ENCODE data around the gene GAS1.

Gene GAS1

DNA sequence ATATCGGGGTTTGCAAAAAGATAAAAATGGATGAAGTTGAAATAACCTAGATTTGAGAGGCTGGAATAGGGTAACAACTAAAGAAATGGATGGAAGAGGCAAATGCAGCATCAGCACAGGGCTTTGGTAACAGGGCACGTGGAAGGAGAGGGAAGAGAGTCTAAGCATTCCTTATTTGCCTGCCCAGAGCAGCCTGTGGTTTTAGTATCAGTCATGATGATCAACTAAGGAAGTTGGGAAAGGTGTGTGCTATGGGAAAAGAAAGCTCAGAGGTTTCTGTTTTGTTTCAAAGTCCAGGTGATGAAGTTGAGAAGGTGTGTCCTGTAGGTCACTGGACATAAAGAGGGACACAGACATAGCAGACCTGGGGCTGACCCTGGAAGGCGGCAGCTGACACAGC is 28.8 kb downstream of the GAS1 start:
- Histone ChIP-seq H3K4me1 (no peaks in the 10 kb centered on the region), H3K4me3 (no peak overlapping the region), H3K27me3 (no peaks in the 10 kb centered on the region), H3K9me3 (replicated peaks in 1 of 11) (0 out of 22 replicates have a peak, but pooled peaks cover 0 to 5% (median 0%) of the 10 kb centered on the region in 11 experiments), H3K9ac (no peak overlapping the region), H3K36me3 (no peaks in the 10 kb centered on the region), H3K27ac (no peak overlapping the region), H4K20me1 (no peaks in the 10 kb centered on the region), H3K4me2 (no peak overlapping the region)
- TF ChIP-seq Cebpa-rat (IDR thresholded peaks at IDR 0.05) = no peak

DNA sequence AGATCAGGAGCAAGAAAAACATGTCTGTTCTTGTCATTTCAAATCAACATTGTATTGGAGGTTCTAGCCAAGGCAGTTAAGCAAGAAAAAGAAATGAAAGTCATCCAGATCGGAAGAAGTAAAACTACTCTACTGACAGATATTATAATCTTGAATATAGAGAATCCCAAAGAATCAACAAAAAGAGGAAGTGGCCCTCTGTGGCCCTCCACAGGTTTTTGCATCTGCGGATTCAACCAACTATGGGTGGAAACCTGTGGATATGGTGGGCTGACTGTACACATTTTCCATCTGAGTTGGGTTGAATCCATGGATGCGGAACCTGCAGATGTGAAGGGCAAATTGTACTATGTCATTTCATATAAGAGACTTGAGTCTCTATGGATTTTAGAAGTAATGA is 35.1 kb downstream of the GAS1 start:
- no peaks in the 10 kb centered on the region for H3K36me3 ChIP-seq
- no peak overlapping the region for H3K9ac ChIP-seq
- H3K4me1 ChIP-seq = no peaks in the 10 kb centered on the region
- H4K20me1 ChIP-seq = no peaks in the 10 kb centered on the region
- no peak overlapping the region for H3K4me3 ChIP-seq
- no peak overlapping the region for H3K27ac ChIP-seq
- no peak overlapping the region for H3K4me2 ChIP-seq
- no peaks in the 10 kb centered on the region for H3K27me3 ChIP-seq
- H3K9me3 ChIP-seq (replicated peaks in 1 of 11) = peaks cover 5 to 21% (median 10%) of the 10 kb centered on the region in 11 experiments; a peak in 17 of 22 replicates
- no peak for TF ChIP-seq Cebpa-rat (IDR thresholded peaks at IDR 0.05)

DNA sequence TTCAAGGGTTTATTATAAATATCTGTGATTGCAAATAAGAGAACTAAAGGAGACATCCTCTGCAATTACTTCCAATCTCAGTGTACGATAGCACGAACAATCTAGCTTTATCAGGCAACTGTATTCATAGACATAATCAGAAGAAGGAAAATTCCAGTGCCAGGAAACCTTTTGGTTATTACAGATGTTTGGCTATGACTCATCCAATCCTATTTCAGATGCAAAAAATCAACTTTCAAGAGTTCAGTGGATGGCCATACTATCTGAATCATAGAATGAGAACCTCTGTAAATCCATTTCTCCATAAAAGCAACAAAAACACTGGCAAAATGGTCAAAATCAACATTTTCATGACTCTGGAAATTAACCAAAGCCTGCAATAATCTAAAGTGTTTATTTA is 37.9 kb downstream of the GAS1 start:
- Histone ChIP-seq H3K9me3 (replicated peaks in 1 of 11) (peaks cover 9 to 35% (median 20%) of the 10 kb centered on the region in 11 experiments; a peak in 18 of 22 replicates), H4K20me1 (no peaks in the 10 kb centered on the region), H3K27me3 (no peaks in the 10 kb centered on the region), H3K4me2 (no peak overlapping the region), H3K9ac (no peak overlapping the region), H3K4me1 (no peaks in the 10 kb centered on the region), H3K36me3 (no peaks in the 10 kb centered on the region), H3K27ac (no peak overlapping the region), H3K4me3 (no peak overlapping the region)
- TF ChIP-seq Cebpa-rat (IDR thresholded peaks at IDR 0.05) = no peak

DNA sequence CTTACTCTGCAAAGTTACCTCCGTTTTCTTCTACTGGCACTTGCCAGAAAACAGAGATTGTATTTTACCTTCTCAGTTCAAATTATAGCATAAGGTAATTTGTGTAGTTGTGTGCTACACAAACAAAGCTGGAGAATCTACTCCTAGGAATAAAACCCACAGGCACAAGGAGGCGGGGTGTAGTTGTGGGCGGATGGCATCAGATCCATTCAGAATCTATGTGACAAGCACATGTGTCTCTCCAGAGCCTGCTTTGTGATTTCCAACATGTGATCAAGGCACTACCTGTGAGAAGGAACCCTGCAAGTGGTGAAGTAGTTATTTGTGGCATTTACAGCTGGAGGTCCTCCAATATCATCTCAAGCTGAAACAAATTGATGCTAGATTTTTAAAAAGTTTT is 39.0 kb downstream of the GAS1 start:
- no peaks in the 10 kb centered on the region for H4K20me1 ChIP-seq
- H3K27ac ChIP-seq = no peak overlapping the region
- no peaks in the 10 kb centered on the region for H3K27me3 ChIP-seq
- no peak overlapping the region for H3K9ac ChIP-seq
- peaks cover 0 to 6% (median 0%) of the 10 kb centered on the region in 10 experiments; a peak in 1 of 20 replicates for H3K4me1 ChIP-seq
- H3K9me3 ChIP-seq (replicated peaks in 1 of 11) = peaks cover 9 to 30% (median 20%) of the 10 kb centered on the region in 11 experiments; a peak in 18 of 22 replicates
- no peak overlapping the region for H3K4me2 ChIP-seq
- no peaks in the 10 kb centered on the region for H3K36me3 ChIP-seq
- no peak for TF ChIP-seq Cebpa-rat (IDR thresholded peaks at IDR 0.05)
- H3K4me3 ChIP-seq = no peak overlapping the region

GRCh38 chr9:86907346-86907745 is 40.0 kb downstream of the GAS1 start:
- Histone ChIP-seq H3K9me3 (replicated peaks in 1 of 11) (peaks cover 9 to 30% (median 20%) of the 10 kb centered on the region in 11 experiments; a peak in 18 of 22 replicates), H3K27me3 (no peaks in the 10 kb centered on the region)

DNA sequence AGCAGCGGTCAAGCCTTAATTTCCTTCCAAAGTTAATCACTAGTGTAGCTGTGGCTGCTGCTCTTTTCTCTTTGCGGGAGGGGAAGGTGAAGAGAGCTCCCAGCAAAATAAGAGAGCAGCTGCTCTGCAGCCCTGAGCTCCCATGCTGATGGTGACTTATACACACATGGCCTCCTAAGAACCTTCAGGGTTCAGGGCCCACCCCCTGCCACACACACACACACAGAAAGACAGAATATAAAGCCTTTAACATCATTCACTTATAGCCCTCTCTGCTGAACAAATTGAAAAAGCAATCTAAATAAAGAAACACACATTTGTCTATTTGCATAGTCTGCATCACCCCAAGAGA is 43.6 kb downstream of the GAS1 start:
- Histone ChIP-seq H3K4me1 (peaks cover 0 to 6% (median 0%) of the 10 kb centered on the region in 10 experiments; a peak in 1 of 20 replicates), H3K27me3 (no peaks in the 10 kb centered on the region), H4K20me1 (no peaks in the 10 kb centered on the region), H3K4me2 (peak overlapping the region in 1 of 11 experiments; percentile 18; a peak in 1 of 22 replicates), H3K4me3 (no peak overlapping the region), H3K9me3 (replicated peaks in 1 of 11) (peaks cover 0 to 18% (median 9%) of the 10 kb centered on the region in 11 experiments; a peak in 11 of 22 replicates), H3K9ac (no peak overlapping the region), H3K27ac (no peak overlapping the region), H3K36me3 (no peaks in the 10 kb centered on the region)
- no peak for TF ChIP-seq Cebpa-rat (IDR thresholded peaks at IDR 0.05)

More at GRCh38 chr9:86907346-86907745, 40.0 kb downstream of the GAS1 start:
- no peaks in the 10 kb centered on the region for H4K20me1 ChIP-seq
- H3K4me3 ChIP-seq = no peak overlapping the region
- no peak overlapping the region for H3K27ac ChIP-seq
- no peaks in the 10 kb centered on the region for H3K36me3 ChIP-seq
- peaks cover 0 to 6% (median 0%) of the 10 kb centered on the region in 10 experiments; a peak in 1 of 20 replicates for H3K4me1 ChIP-seq
- H3K4me2 ChIP-seq = no peak overlapping the region
- no peak overlapping the region for H3K9ac ChIP-seq
- TF ChIP-seq Cebpa-rat (IDR thresholded peaks at IDR 0.05) = no peak

GRCh38 chr9:86902991-86903733 is 44.1 kb downstream of the GAS1 start:
- Histone ChIP-seq H3K9ac (no peak overlapping the region), H3K4me3 (no peak overlapping the region), H3K27me3 (no peaks in the 10 kb centered on the region), H3K4me1 (peaks cover 0 to 6% (median 0%) of the 10 kb centered on the region in 10 experiments; a peak in 1 of 20 replicates), H3K27ac (no peak overlapping the region), H4K20me1 (no peaks in the 10 kb centered on the region), H3K9me3 (replicated peaks in 1 of 11) (peaks cover 0 to 18% (median 9%) of the 10 kb centered on the region in 11 experiments; a peak in 11 of 22 replicates), H3K36me3 (no peaks in the 10 kb centered on the region), H3K4me2 (peak overlapping the region in 1 of 11 experiments; percentile 18; a peak in 1 of 22 replicates)
- TF ChIP-seq Cebpa-rat (IDR thresholded peaks at IDR 0.05) = no peak

- H3K9me3 ChIP-seq (replicated peaks in 1 of 11) = peaks cover 0 to 18% (median 9%) of the 10 kb centered on the region in 11 experiments; a peak in 11 of 22 replicates
- H3K4me2 ChIP-seq = no peak overlapping the region
- no peak overlapping the region for H3K27ac ChIP-seq
- H3K4me1 ChIP-seq = peaks cover 0 to 6% (median 0%) of the 10 kb centered on the region in 10 experiments; a peak in 1 of 20 replicates
- H4K20me1 ChIP-seq = no peaks in the 10 kb centered on the region
- TF ChIP-seq Cebpa-rat (IDR thresholded peaks at IDR 0.05) = no peak
- H3K36me3 ChIP-seq = no peaks in the 10 kb centered on the region
- H3K4me3 ChIP-seq = no peak overlapping the region
- no peaks in the 10 kb centered on the region for H3K27me3 ChIP-seq
- no peak overlapping the region for H3K9ac ChIP-seq
These were observed 44.7 kb downstream of the GAS1 start for GRCh38 chr9:86902586-86902985.

DNA sequence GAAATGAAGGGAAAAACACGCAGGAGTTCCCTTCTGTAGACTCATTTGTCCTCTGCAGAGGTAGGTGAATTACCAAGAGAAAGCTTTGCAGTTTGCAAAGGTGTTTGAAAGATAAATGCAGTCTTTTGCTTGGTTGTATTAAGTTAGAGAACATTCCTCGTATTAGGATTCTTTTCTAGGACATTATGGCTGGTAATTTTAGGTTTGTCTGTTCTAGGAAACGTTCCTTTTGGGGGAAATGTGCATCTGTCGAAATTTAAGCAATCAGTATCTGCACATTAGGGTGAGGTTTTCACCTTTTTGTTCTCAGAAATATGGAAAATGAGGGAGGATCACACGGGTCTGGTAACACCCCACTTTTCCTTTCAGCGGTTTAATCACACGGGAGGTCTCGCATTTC is 45.1 kb downstream of the GAS1 start:
- Histone ChIP-seq H3K4me3 (no peak overlapping the region), H3K4me2 (no peak overlapping the region), H3K27me3 (no peaks in the 10 kb centered on the region)

More for the DNA sequence above, 45.1 kb downstream of the GAS1 start:
- peaks cover 0 to 6% (median 0%) of the 10 kb centered on the region in 10 experiments; a peak in 1 of 20 replicates for H3K4me1 ChIP-seq
- peaks cover 0 to 14% (median 9%) of the 10 kb centered on the region in 11 experiments; a peak in 11 of 22 replicates for H3K9me3 ChIP-seq (replicated peaks in 1 of 11)
- H4K20me1 ChIP-seq = no peaks in the 10 kb centered on the region
- H3K9ac ChIP-seq = no peak overlapping the region
- no peak for TF ChIP-seq Cebpa-rat (IDR thresholded peaks at IDR 0.05)
- no peaks in the 10 kb centered on the region for H3K36me3 ChIP-seq
- H3K27ac ChIP-seq = no peak overlapping the region
